SH-SY5Y (cell line): ENCODE measurements around the gene AKAP11.

ENCODE experiments used
- GATA2 ChIP-seq: IDR thresholded peaks from 2 replicates; pipeline ENCODE4 v1.6.1; 2011; ENCODE audit warnings: mild to moderate bottlenecking, low read depth, low read length
- GATA3 ChIP-seq: IDR thresholded peaks from 2 replicates; pipeline ENCODE4 v1.6.1; 2011; ENCODE audit warnings: low read depth, mild to moderate bottlenecking, low read length, moderate library complexity

Gene AKAP11

DNA sequence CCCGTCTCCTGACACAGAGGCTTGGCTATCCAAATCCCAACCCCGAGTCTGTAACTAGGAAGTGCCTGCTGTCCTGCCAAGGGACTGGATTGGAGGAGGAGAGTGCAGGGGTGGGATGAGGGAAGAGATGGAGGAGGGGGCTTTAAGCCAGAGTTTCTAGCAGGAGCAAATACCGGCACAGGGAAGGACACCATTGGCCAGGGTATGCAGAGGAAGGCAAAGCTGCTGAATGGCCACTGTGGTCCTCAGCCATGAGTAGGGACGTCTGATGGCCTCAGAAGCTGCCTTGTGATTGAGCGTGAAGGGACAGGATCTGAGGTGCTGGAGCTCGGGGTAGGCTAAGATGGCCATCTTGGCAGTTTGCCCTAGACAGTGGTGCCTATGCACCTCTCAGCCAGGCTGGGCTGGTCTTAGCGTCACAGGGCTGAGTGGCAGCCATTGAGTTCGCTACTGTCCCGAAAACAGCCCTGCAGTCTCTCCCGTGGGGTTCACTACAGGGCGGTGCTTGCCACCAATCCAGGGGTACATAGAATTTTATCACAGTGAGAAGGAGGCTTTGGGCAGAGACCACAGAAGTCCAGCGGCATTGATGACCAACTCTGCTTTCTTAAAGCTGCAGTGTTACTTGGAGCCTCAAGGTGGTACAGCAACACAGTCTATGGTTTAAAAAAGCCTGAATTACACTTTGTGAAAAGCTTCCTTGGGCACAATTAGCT lies 61.8 kb downstream of the AKAP11 start:
- TF ChIP-seq GATA2 (no peak), GATA3 (no peak)

DNA sequence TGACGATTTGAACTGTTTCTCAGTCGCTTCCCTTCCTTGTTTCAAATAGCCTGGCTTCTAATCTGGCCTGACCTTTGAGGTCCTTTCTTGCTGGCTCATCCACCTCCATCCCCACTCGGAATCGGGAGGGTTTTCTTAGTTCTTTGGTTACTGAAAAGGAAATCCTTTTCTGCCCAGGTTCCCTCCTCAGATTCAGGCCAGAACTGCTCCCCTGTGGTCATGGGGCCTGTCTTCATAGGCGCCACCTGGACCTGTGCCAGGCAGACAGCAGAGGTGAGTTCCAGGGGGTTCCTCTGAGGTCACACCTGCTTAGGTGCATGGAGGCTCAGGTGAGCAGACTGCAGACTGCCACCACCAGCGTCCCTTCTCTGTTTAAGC lies 62.4 kb downstream of the AKAP11 start:
- TF ChIP-seq GATA3: no peak
- no peak for TF ChIP-seq GATA2

DNA sequence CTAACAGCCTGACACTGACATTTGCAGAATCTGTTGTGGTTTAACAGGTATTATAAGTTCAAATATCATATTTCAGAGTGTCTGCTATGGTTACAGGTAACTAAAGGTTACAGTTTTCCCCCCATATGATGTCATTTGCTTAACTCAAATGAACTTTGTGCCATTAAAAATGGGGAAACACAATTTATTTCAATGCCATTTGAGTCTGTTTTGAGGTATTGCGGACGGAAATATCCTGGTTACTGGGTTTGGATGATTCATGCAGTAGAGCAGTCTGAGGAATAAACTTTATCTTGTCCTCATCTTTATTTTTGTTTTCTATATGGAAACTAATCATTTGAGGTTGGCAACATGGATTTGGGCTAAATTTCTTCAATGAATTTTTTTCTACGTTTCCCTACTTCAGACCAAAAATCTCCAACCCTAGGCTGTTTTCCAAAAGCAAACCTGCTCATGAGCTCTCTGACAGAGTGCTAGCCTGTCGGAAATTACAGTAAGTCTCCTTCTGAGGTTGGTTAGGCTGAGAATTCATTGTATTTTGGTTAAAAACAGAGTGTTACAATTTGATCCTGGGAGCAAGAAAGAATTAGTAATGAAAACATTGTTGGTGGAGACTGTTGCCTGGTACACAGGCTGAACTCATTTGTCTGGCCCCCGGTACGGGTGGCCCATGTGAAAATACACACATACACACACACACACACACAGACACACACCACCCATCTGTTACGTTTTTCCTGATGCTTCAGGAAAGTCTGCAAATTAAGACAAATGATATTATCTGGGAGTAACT lies 66.1 kb downstream of the AKAP11 start:
- no peak for TF ChIP-seq GATA3
- no peak for TF ChIP-seq GATA2

DNA sequence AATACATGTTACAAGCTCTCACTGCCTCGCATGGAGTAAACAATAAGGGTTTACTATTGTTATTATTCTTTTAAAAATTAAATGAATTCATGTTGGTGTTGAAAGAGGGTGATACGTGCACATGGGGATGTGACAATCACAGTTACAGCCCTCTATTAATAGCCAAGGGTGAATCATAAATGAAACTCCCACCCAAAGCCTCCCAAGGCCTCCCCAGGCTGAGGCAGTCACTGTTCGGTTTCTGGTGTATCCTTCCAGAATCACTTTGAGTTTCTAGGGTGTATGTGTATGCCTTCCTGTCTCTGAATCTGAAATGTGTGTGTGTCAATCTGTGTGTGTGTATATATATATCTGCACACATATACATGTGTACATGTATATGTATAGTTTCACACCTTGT lies 73.4 kb downstream of the AKAP11 start:
- TF ChIP-seq GATA3 (no peak), GATA2 (no peak)

DNA sequence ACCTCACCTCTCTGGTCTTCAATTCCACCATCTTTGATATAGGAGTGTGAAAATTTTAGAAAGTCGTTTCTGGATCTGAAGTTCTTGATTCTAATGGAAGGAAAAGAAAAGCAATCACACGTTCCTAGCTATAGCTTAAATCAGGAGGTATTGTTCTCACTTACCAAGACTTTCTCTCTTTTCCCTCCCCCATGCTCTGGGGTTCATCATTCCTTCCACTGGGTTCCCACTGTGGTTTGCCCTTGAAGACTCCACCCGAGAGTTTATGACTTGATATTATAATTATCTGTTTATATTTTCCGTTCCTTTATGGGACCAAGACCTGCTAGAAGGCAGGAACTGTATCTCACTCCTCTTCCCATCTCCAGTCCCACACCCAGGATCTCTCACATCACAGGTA lies 76.6 kb downstream of the AKAP11 start:
- TF ChIP-seq GATA3 (no peak), GATA2 (no peak)

DNA sequence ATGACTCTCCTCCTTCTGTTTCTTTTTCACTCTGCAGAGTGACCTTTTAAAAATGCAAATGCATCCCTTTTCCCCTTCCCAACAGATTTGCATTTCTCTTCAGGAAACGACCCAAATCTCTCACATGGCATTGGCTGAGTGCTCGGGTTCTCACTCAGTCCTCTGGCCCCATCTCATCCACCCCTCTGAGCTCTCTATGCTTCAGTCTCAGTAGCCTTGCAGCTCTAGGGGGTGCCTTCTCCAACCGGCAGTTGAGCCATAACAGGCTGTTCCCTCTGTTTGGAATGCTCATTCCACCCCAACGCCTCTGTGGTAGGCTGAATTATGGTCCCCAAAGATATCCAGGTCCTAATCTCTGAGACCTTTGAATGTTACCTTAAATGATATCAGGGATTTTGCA lies 78.2 kb downstream of the AKAP11 start:
- TF ChIP-seq GATA2: no peak
- no peak for TF ChIP-seq GATA3

DNA sequence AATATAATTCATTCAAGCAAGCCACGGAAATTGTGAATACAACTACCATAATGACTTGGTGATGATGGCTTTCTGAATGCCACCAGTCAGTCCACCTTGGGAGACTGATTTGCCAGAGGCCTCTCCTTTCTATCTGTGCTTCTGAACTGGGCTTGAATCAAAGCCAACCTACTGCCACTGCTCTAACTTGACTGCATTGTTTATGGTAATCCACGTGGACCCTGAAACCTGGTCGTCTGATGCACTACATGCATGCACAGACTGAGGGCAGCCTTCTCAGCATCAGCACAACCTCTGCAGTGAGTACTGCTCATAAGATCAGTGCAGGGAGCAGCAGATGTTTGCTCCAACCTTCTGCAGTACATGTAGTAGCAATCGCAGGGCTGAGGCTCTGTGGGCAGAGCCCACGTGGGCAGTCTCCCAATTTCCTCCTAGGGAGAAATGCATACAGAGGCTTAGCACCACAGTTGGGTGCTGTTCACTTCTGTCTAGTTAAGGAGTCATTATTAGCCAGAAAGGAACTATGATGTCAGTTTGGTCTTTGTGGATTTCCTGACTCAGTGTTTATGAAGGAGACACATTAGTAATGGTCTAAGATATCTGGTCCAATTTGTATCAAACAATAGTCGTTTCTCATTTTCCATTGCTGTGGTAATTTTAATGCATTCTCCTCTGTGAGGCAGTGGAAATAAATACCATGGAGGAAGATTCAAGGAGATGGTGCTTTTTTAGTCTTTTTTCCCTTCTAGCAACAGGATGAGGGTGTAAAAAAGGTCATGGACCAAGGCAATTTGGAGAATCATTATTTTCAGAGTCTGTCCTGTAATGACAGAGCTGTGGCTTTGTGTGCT lies 82.5 kb downstream of the AKAP11 start:
- TF ChIP-seq GATA3 (no peak), GATA2 (no peak)

DNA sequence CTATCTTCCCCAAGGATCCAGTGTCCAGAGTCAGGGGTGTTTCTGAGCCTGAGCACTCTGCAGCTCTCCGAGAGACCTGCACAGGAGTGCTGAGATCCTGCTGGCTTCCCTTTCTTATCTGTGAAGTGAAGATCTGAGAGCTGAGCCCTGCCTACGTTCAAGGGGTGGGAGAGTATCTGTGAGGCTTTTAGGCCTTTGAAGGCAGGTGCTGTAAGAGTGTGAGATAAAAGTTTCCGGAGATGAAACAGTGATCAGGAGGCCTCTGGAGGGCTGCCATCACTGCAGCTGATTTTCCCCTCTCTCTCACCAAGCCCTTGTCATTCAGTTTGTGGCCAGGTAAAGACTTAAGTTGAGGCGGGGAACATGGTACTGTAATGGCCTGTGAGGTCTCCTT lies 83.1 kb downstream of the AKAP11 start:
- TF ChIP-seq GATA2 (no peak), GATA3 (no peak)

DNA sequence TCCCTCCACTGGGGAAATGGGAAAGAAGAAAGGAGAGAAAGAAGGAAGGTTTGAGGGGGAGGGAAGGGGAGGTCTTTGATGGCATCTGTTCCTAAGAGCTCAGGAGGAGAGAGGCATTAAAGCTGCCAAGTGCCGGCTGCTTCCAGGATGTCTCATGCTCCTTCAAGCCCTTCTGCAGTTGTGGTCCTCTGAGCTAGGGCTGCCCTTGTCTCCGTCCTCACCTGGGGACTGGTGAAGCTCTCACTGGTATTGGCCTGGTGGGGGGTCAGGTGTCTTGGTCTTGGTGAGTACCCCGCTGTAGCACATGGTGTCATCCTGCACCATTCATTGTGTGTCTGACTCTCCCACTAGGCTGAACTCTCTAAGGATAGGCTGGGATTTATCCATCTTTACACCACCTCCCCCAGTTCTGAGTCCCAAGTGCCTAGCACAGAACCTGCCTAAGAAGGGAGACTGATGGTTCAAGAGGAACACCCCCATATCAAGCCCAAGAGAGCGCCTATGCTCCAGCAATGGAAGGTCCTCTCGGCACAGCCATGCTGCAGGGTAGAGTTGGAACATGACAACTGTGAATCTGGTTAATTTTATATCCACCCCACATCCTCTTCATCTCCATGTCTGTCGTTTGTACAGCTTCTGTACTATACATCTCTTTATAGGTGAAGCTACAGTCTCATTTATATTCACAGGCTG lies 83.7 kb downstream of the AKAP11 start:
- no peak for TF ChIP-seq GATA2
- TF ChIP-seq GATA3: no peak

DNA sequence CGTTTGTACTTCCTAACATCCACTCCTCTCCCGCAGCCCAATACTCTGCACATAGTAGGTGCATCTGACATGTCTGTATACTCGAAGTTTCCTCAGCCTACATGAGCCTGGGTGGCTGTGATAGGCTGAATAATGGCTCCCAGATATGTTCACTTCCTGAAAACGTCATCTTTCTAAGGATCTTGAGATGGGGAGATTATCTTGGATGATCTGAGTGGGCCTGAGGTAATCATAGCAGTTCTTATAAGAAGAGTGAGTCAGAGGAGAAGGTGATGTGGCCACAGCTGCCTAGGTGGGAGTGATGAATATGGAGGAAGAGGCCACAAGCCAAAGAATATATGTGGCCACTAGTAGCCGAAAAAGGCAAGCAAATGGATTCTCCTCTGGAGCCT lies 84.2 kb downstream of the AKAP11 start:
- TF ChIP-seq GATA2 (no peak), GATA3 (no peak)

DNA sequence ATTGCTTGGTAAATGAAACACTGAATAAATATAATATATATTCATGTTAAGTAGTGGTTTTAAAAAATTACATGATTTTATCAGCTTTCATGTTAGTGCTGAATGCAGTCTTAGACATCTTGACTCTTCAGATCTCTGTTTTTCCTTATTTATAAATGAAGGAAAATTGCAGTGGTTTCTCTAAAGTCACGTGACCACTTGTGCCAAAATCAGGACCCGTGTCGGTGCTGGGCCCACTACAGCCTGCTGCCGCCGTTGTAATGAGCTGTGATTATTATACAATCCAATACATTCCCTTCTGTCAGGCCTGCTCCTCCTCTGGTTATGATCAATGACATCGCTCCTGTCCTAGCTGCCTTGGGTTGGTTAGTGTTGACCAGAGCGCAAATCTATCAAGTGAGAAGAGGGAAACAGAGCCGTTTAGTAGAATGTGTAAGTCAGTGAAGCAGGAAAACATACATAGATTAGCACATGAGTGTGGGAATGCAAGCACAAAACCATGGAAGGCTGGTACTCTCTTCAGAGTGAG lies 88.2 kb downstream of the AKAP11 start:
- no peak for TF ChIP-seq GATA3
- TF ChIP-seq GATA2: no peak

DNA sequence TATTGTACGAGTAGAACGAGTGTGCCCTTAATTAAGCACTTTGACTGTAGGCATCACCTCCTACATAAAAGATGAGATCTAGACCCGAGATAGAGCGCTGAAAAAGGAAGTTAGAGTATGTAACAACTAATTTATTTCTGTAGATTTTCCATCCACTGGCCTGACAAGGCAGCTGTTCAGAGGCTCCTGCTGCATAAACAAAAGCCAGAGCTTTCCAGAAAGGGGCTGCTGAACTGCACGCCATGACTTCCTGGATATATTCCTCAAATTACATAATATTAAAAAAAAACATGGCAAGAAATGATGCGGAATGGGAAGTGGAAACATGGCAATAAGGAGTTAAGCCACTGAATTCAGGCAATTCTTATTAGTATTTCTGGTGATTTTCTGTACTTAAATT lies 89.7 kb downstream of the AKAP11 start:
- no peak for TF ChIP-seq GATA3
- TF ChIP-seq GATA2: no peak

DNA sequence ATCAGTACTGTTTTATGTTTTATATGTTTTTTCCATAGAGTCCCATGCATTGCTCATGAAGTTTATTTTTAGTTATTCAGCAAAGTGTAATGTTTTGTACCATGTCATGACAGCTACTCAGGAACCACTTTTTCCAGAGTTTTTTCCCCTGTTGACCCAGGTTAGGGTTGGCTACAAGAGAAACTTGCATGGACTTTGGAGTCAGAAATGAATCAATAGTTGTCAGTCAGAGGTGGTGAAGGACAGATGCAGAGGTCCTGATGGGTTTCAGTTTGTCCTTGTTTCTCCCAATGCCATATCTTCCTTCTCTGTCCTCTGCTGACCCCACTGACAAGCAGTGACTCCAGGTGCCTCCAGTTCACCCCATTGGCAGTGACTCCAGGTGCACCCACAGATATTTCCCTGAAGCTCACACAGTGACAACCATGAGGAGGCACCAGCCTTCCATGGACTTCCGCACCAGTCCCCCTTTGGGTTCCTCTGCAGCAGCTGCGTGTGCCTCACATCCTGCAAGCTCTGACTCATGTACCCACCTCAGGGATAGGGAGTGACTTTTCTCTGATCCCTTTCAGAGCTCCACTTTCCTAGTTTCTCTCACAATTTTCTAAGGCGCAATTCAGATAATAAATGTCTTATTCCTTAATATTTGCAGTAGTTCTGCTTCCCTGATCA lies 92.1 kb downstream of the AKAP11 start:
- TF ChIP-seq GATA3 (no peak), GATA2 (no peak)

DNA sequence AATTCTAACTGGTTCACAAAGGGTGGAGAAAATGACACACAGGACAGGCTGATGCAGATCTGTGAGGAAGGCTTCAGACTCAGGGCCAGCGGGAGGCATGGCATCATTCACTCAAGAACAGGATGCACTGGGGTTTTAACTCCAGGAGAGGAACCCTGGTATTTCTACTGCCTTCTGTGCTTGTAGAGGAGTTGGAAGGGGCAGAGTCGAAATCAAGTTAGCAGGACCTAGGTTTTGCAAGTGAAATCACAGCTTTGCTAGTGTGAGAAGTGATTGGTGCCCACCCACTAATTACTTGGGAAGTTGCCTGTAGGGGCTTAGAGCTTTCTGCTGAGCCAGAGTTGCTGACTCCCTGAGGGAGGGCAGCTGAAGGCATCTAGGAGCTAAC lies 92.7 kb downstream of the AKAP11 start:
- TF ChIP-seq GATA2 (no peak), GATA3 (no peak)
